Measurements from ENCODE around the gene MTMR6. TPM values are rescaled to one million over a fixed set of nuclear protein-coding genes. Genes with fewer than 3 reads are reported as not detected.

Gene MTMR6
- polyA plus RNA-seq, 1 donor from 2014 or later = 45.4 TPM

DNA sequence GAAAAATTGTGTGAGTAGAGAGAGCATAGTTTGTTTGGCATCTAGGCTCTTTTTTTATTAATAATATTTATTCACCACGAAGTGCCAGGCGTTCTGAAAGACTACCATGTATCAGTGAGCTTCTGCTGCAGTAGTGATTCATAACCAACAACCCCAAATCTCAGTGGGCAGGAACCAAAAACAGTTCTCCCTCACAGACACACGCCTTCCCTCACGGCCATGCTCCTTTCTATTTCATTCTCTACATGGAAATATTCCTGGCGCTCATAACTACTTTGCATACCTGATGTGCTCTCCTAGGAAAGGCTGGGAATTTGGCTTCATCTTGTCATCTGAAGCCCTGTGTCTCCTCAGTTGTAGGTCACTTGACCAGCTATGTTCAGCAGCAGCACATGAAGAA, 88.6 kb downstream of the MTMR6 start:
- Histone ChIP-seq H3K4me3 (ENCODE audit: low read length) (no peak overlapping the region), H4K20me1 (ENCODE audit: insufficient read depth) (no peaks in the 10 kb centered on the region), H3K9ac (ENCODE audit: low read length) (no peak overlapping the region), H3F3A (ENCODE audit: insufficient read depth, low read length, poor library complexity, severe bottlenecking) (no peaks in the 10 kb centered on the region), H3K9me3 (ENCODE audit: low read length) (peaks cover 4% of the 10 kb centered on the region), H3K4me2 (ENCODE audit: low read length) (no peak overlapping the region), H3K27me3 (ENCODE audit: insufficient read depth, low read depth, low read length) (no peaks in the 10 kb centered on the region), H3K9me2 (ENCODE audit: insufficient read depth, low read length) (no peaks in the 10 kb centered on the region), H2AFZ (ENCODE audit: low read depth, low read length) (no peak overlapping the region), H3K79me2 (replicated peaks; ENCODE audit: insufficient read depth, low read length) (no peaks in the 10 kb centered on the region), H3K27ac (ENCODE audit: low read length) (no peak overlapping the region), H3K36me3 (ENCODE audit: insufficient read depth, low read length) (no peaks in the 10 kb centered on the region)
- TF ChIP-seq SMC3 (conservative IDR thresholded peaks at IDR 0.05; ENCODE audit: poor library complexity) (no peak), MXI1 (conservative IDR thresholded peaks at IDR 0.05; ENCODE audit: poor library complexity, severe bottlenecking) (no peak), RAD21 (conservative IDR thresholded peaks at IDR 0.05) (no peak), REST (IDR thresholded peaks at IDR 0.05; ENCODE audit: borderline replicate concordance) (peak; percentile 49)

- H3K27ac ChIP-seq (ENCODE audit: low read length) = no peak overlapping the region
- H3K4me2 ChIP-seq (ENCODE audit: low read length) = no peak overlapping the region
- no peak for TF ChIP-seq MXI1 (conservative IDR thresholded peaks at IDR 0.05; ENCODE audit: poor library complexity, severe bottlenecking)
- no peak overlapping the region for H2AFZ ChIP-seq (ENCODE audit: low read depth, low read length)
- H3K27me3 ChIP-seq (ENCODE audit: insufficient read depth, low read depth, low read length) = no peaks in the 10 kb centered on the region
- H4K20me1 ChIP-seq (ENCODE audit: insufficient read depth) = no peaks in the 10 kb centered on the region
- H3F3A ChIP-seq (ENCODE audit: insufficient read depth, low read length, poor library complexity, severe bottlenecking) = no peaks in the 10 kb centered on the region
- H3K9ac ChIP-seq (ENCODE audit: low read length) = no peak overlapping the region
- H3K79me2 ChIP-seq (replicated peaks; ENCODE audit: insufficient read depth, low read length) = no peaks in the 10 kb centered on the region
- H3K9me2 ChIP-seq (ENCODE audit: insufficient read depth, low read length) = no peaks in the 10 kb centered on the region
- peaks cover 4% of the 10 kb centered on the region for H3K9me3 ChIP-seq (ENCODE audit: low read length)
- no peaks in the 10 kb centered on the region for H3K36me3 ChIP-seq (ENCODE audit: insufficient read depth, low read length)
- H3K4me3 ChIP-seq (ENCODE audit: low read length) = no peak overlapping the region
These were observed 90.3 kb downstream of the MTMR6 start for GRCh38 chr13:25196971-25197370.

Other genes with a start within 250 kb of the MTMR6 start
- gene PABPC3, start 191.4 kb downstream of the MTMR6 start, polyA plus RNA-seq = not detected in 2 replicates
- 32.9 and 33.2 TPM in 2 replicates for gene AMER2, start 115.2 kb downstream of the MTMR6 start, polyA plus RNA-seq
- gene NUP58, start 14.1 kb upstream of the MTMR6 start, polyA plus RNA-seq = 147 and 150 TPM in 2 replicates
- gene ATP8A2, start 84.5 kb upstream of the MTMR6 start, polyA plus RNA-seq = 11.9 and 14.9 TPM in 2 replicates